Midbrain (tissue), 1 donor: Measurements from ENCODE around the gene TENM4.

ENCODE experiments used
- DNase-seq: peaks from one replicate; lab custom pipeline; 2025; lab: John Stamatoyannopoulos, UW

TENM4 gene

GRCh38 chr11:79344753-79345294 lies 96.0 kb downstream of the TENM4 start:
- DNase-seq = no peak

- DNase-seq = no peak
Measured at GRCh38 chr11:79342686-79343085, 98.1 kb downstream of the TENM4 start.

GRCh38 chr11:79342236-79342635 lies 98.6 kb downstream of the TENM4 start:
- no peak for DNase-seq

- DNase-seq = no peak
Measured at GRCh38 chr11:79340535-79340934, 100.3 kb downstream of the TENM4 start.

- no peak for DNase-seq
Measured at GRCh38 chr11:79336797-79337517, 103.9 kb downstream of the TENM4 start.

- no peak for DNase-seq
Measured at GRCh38 chr11:79335681-79336080, 105.1 kb downstream of the TENM4 start.

GRCh38 chr11:79333355-79333754 lies 107.5 kb downstream of the TENM4 start:
- no peak for DNase-seq

- DNase-seq = no peak
Measured at GRCh38 chr11:79332017-79332416, 108.8 kb downstream of the TENM4 start.

- no peak for DNase-seq
Measured at GRCh38 chr11:79331203-79331901, 109.5 kb downstream of the TENM4 start.

- no peak for DNase-seq
Measured at GRCh38 chr11:79330651-79331050, 110.2 kb downstream of the TENM4 start.

GRCh38 chr11:79329561-79329960 lies 111.3 kb downstream of the TENM4 start:
- DNase-seq = no peak

- no peak for DNase-seq
Measured at GRCh38 chr11:79328402-79328801, 112.4 kb downstream of the TENM4 start.

- DNase-seq = no peak
Measured at GRCh38 chr11:79325851-79326250, 115.0 kb downstream of the TENM4 start.

GRCh38 chr11:79321263-79321662 lies 119.6 kb downstream of the TENM4 start:
- no peak for DNase-seq

- DNase-seq = no peak
Measured at GRCh38 chr11:79314906-79315689, 125.7 kb downstream of the TENM4 start.

- DNase-seq = peak; percentile 70
Measured at GRCh38 chr11:79313530-79313913, 127.3 kb downstream of the TENM4 start.

GRCh38 chr11:79312617-79313529 lies 128.0 kb downstream of the TENM4 start:
- peak; percentile 30 for DNase-seq

GRCh38 chr11:79311461-79311860 lies 129.4 kb downstream of the TENM4 start:
- DNase-seq = no peak

GRCh38 chr11:79309407-79309806 lies 131.4 kb downstream of the TENM4 start:
- no peak for DNase-seq

GRCh38 chr11:79308429-79308828 lies 132.4 kb downstream of the TENM4 start:
- no peak for DNase-seq

- DNase-seq = peak; percentile 30
Measured at GRCh38 chr11:79304599-79305212, 136.1 kb downstream of the TENM4 start.
